Measurements from ENCODE around the gene IGFN1. TPM values are rescaled to one million over a fixed set of nuclear protein-coding genes. Genes with fewer than 3 reads are reported as not detected.

Gene IGFN1
- total RNA-seq, 1 donor from 2014 or later, result 0.52 TPM

DNA sequence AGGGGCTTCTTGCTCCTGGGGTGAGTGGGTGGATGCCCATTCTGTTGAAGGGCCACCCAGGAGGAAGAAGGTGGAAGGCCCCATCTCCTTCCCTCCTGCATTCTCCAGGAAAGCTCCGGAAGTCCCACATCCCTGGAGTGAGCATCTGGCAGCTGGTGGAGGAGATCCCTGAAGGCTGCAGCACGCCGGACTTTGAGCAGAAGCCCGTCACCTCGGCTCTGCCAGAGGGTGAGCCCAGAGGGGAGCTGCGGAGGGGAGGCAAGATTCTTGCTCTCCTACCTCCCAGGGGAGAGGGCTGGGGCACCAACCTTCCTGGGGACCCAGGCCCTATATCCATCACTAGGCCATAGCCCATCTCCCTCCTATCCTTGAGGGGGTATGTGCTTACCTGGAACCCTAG is 3.4 kb downstream of the IGFN1 start:
- Histone ChIP-seq H3K36me3 (ENCODE audit: control insufficient read depth in 3 of 3, insufficient read depth in 3 of 3, low read length in 3 of 3) (peaks cover 0 to 51% (median 7%) of the 10 kb centered on the region in 3 donors), H3K9me3 (ENCODE audit: control insufficient read depth in 3 of 3, low read length in 3 of 3) (no peaks in the 10 kb centered on the region), H3K4me3 (ENCODE audit: low read length in 3 of 3) (peak overlapping the region in 1 of 3 donors; percentile 73), H3K9ac (ENCODE audit: low read depth in 1 of 3, low read length in 3 of 3) (peak overlapping the region in 1 of 3 donors; percentile 77), H3K4me1 (ENCODE audit: control insufficient read depth in 3 of 3, insufficient read depth in 3 of 3, low read length in 3 of 3) (peaks cover 30 to 50% (median 37%) of the 10 kb centered on the region in 3 donors), H3K27me3 (ENCODE audit: control insufficient read depth in 3 of 3, insufficient read depth in 3 of 3, low read length in 3 of 3) (peaks cover 0 to 3% (median 0%) of the 10 kb centered on the region in 3 donors), H3K27ac (ENCODE audit: low read depth, low read length) (no peak overlapping the region)

DNA sequence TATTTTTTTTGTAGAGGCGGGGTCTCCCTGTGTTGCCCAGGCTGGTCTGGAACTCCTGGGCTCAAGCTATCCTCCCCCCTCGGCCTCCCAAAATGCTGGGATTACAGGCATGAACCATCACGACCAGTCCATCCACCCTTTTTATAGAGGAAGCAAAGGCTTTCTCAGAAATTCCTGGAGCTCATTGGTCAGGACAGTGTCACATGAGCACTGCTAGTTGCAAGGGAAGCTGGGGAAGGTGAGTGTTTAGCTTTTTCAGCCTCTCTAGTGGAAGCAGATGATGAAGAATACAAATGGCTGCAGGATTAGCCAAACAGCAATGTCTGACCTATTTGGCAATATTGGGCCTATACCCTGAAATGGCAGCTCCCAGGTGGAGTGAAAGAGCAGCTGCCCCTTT is 8.0 kb downstream of the IGFN1 start:
- Histone ChIP-seq H3K4me3 (ENCODE audit: low read length in 3 of 3) (no peak overlapping the region), H3K9ac (ENCODE audit: low read depth in 1 of 3, low read length in 3 of 3) (no peak overlapping the region), H3K36me3 (ENCODE audit: control insufficient read depth in 3 of 3, insufficient read depth in 3 of 3, low read length in 3 of 3) (peaks cover 0 to 76% (median 14%) of the 10 kb centered on the region in 3 donors), H3K9me3 (ENCODE audit: control insufficient read depth in 3 of 3, low read length in 3 of 3) (no peaks in the 10 kb centered on the region), H3K4me1 (ENCODE audit: control insufficient read depth in 3 of 3, insufficient read depth in 3 of 3, low read length in 3 of 3) (peaks cover 6 to 47% (median 13%) of the 10 kb centered on the region in 3 donors), H3K27me3 (ENCODE audit: control insufficient read depth in 3 of 3, insufficient read depth in 3 of 3, low read length in 3 of 3) (no peaks in the 10 kb centered on the region), H3K27ac (ENCODE audit: low read depth, low read length) (no peak overlapping the region)

DNA sequence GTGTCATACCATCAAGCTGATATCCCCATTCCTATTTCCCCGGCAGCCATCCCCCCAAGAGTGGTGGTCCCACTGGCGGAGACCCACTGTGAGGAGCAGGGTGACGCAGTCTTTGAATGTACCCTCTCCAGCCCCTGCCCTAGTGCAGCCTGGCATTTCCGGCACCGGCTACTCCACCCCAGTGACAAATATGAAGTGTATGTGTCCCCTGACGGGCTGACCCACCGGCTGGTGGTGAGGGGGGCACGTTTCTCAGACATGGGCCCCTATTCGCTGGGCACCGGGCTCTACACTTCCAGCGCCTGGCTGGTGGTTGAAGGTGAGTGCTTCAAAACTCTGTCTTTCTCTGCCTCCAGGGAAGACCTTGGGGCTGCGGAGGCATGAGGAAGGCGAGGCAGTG is 14.4 kb downstream of the IGFN1 start:
- Histone ChIP-seq H3K36me3 (ENCODE audit: control insufficient read depth in 3 of 3, insufficient read depth in 3 of 3, low read length in 3 of 3) (peaks cover 0 to 76% (median 18%) of the 10 kb centered on the region in 3 donors), H3K27ac (ENCODE audit: low read depth, low read length) (no peak overlapping the region), H3K27me3 (ENCODE audit: control insufficient read depth in 3 of 3, insufficient read depth in 3 of 3, low read length in 3 of 3) (no peaks in the 10 kb centered on the region)

DNA sequence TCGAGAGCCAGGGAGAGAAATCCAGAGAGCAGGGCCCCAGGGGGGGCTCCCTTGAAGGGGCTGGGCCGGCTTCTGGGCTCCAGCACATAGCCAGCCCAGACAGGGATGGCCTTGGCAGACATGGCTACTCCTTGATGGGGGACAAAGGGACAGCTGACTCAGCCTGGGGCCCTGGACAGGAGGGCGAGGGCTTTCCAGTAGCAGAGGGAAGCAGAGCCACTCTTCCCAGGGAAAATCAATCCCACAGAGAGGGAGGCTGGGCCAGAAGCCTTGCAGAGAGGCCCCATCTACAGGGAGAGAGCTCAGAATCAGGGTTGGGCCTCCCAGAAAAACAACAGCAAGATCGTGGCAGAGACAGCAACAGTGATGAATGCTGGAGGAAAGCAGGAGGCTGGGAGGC is 15.6 kb downstream of the IGFN1 start:
- Histone ChIP-seq H3K4me3 (ENCODE audit: low read length in 3 of 3) (no peak overlapping the region), H3K9ac (ENCODE audit: low read depth in 1 of 3, low read length in 3 of 3) (peak overlapping the region in 1 of 3 donors; percentile 50), H3K9me3 (ENCODE audit: control insufficient read depth in 3 of 3, low read length in 3 of 3) (no peaks in the 10 kb centered on the region), H3K27ac (ENCODE audit: low read depth, low read length) (no peak overlapping the region), H3K36me3 (ENCODE audit: control insufficient read depth in 3 of 3, insufficient read depth in 3 of 3, low read length in 3 of 3) (peaks cover 0 to 70% (median 18%) of the 10 kb centered on the region in 3 donors), H3K27me3 (ENCODE audit: control insufficient read depth in 3 of 3, insufficient read depth in 3 of 3, low read length in 3 of 3) (no peaks in the 10 kb centered on the region), H3K4me1 (ENCODE audit: control insufficient read depth in 3 of 3, insufficient read depth in 3 of 3, low read length in 3 of 3) (peaks cover 0 to 20% (median 0%) of the 10 kb centered on the region in 3 donors)

More for the DNA sequence above, 14.4 kb downstream of the IGFN1 start:
- no peak overlapping the region for H3K4me3 ChIP-seq (ENCODE audit: low read length in 3 of 3)
- peaks cover 0 to 21% (median 0%) of the 10 kb centered on the region in 3 donors for H3K4me1 ChIP-seq (ENCODE audit: control insufficient read depth in 3 of 3, insufficient read depth in 3 of 3, low read length in 3 of 3)
- no peaks in the 10 kb centered on the region for H3K9me3 ChIP-seq (ENCODE audit: control insufficient read depth in 3 of 3, low read length in 3 of 3)
- peak overlapping the region in 1 of 3 donors; percentile 33 for H3K9ac ChIP-seq (ENCODE audit: low read depth in 1 of 3, low read length in 3 of 3)

DNA sequence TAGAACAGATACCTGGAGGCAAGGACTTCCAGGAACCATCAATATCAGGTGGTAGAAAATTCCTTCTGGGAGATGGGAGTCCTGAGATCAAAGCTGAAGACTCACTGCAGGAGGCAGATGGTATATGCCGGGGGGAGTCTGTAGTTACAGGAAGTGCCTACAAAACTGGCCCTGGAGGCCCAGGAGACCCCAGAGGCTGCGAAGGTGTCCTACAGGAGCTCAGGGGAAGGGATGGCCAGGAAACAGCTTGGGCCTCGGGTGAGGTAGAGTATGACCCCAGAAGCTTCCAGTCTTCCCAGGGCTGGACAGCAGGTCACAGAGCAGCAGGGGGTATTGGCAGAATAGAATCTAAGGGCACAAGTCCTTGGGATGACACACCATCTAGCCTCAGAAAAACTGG is 16.4 kb downstream of the IGFN1 start:
- Histone ChIP-seq H3K27me3 (ENCODE audit: control insufficient read depth in 3 of 3, insufficient read depth in 3 of 3, low read length in 3 of 3) (peaks cover 0 to 3% (median 2%) of the 10 kb centered on the region in 3 donors), H3K4me1 (ENCODE audit: control insufficient read depth in 3 of 3, insufficient read depth in 3 of 3, low read length in 3 of 3) (peaks cover 0 to 18% (median 0%) of the 10 kb centered on the region in 3 donors), H3K36me3 (ENCODE audit: control insufficient read depth in 3 of 3, insufficient read depth in 3 of 3, low read length in 3 of 3) (peaks cover 0 to 69% (median 19%) of the 10 kb centered on the region in 3 donors), H3K9me3 (ENCODE audit: control insufficient read depth in 3 of 3, low read length in 3 of 3) (no peaks in the 10 kb centered on the region), H3K9ac (ENCODE audit: low read depth in 1 of 3, low read length in 3 of 3) (peak overlapping the region in 1 of 3 donors; percentile 33), H3K4me3 (ENCODE audit: low read length in 3 of 3) (no peak overlapping the region), H3K27ac (ENCODE audit: low read depth, low read length) (no peak overlapping the region)

DNA sequence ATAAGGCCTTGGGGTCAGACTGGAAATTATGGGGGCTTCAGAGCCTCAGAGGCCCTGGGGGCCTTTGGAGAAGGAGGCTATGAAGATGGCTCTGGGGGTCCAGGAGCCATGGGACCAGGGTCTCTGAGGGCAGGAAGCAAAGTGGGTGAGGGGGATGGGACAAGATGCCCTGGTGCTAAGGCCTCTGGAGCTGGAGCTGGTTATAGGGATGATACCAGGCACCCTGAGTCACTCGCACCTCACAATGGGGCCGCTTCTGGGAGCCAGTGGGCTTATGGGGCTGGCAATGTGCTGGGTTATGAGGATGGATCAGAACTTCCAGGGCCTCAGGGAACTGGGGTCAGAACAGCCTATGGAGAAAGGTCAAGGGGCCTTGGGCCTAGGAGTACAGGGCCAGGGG is 17.6 kb downstream of the IGFN1 start:
- Histone ChIP-seq H3K4me3 (ENCODE audit: low read length in 3 of 3) (no peak overlapping the region), H3K27me3 (ENCODE audit: control insufficient read depth in 3 of 3, insufficient read depth in 3 of 3, low read length in 3 of 3) (peaks cover 0 to 3% (median 2%) of the 10 kb centered on the region in 3 donors), H3K4me1 (ENCODE audit: control insufficient read depth in 3 of 3, insufficient read depth in 3 of 3, low read length in 3 of 3) (peaks cover 0 to 18% (median 0%) of the 10 kb centered on the region in 3 donors), H3K36me3 (ENCODE audit: control insufficient read depth in 3 of 3, insufficient read depth in 3 of 3, low read length in 3 of 3) (peaks cover 0 to 67% (median 20%) of the 10 kb centered on the region in 3 donors), H3K9me3 (ENCODE audit: control insufficient read depth in 3 of 3, low read length in 3 of 3) (no peaks in the 10 kb centered on the region), H3K27ac (ENCODE audit: low read depth, low read length) (no peak overlapping the region), H3K9ac (ENCODE audit: low read depth in 1 of 3, low read length in 3 of 3) (peak overlapping the region in 1 of 3 donors; percentile 33)

DNA sequence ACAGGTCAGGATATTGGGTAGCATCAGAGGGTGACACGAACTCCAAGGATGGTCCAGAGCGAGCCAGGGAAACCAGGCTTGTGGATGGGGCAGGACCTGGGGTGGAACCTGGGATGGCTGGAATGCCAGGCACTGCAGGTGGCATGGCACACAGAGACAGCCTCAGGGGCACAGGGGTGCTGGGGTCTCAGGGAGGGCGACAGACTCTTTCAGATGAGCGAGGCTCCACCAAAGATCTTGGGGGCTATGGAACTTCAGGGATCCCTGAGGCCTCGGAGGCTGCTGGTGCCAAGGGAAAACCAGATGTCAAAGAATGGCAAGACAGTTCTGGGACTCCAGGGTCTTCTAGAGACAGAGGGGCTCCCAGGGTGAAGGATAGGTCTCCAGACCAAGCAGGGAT is 21.4 kb downstream of the IGFN1 start:
- peaks cover 0 to 8% (median 0%) of the 10 kb centered on the region in 3 donors for H3K4me1 ChIP-seq (ENCODE audit: control insufficient read depth in 3 of 3, insufficient read depth in 3 of 3, low read length in 3 of 3)
- no peak overlapping the region for H3K9ac ChIP-seq (ENCODE audit: low read depth in 1 of 3, low read length in 3 of 3)
- H3K27ac ChIP-seq (ENCODE audit: low read depth, low read length), result no peak overlapping the region
- peaks cover 0 to 61% (median 17%) of the 10 kb centered on the region in 3 donors for H3K36me3 ChIP-seq (ENCODE audit: control insufficient read depth in 3 of 3, insufficient read depth in 3 of 3, low read length in 3 of 3)
- peaks cover 0 to 3% (median 2%) of the 10 kb centered on the region in 3 donors for H3K27me3 ChIP-seq (ENCODE audit: control insufficient read depth in 3 of 3, insufficient read depth in 3 of 3, low read length in 3 of 3)
- no peak overlapping the region for H3K4me3 ChIP-seq (ENCODE audit: low read length in 3 of 3)
- H3K9me3 ChIP-seq (ENCODE audit: control insufficient read depth in 3 of 3, low read length in 3 of 3), result no peaks in the 10 kb centered on the region

DNA sequence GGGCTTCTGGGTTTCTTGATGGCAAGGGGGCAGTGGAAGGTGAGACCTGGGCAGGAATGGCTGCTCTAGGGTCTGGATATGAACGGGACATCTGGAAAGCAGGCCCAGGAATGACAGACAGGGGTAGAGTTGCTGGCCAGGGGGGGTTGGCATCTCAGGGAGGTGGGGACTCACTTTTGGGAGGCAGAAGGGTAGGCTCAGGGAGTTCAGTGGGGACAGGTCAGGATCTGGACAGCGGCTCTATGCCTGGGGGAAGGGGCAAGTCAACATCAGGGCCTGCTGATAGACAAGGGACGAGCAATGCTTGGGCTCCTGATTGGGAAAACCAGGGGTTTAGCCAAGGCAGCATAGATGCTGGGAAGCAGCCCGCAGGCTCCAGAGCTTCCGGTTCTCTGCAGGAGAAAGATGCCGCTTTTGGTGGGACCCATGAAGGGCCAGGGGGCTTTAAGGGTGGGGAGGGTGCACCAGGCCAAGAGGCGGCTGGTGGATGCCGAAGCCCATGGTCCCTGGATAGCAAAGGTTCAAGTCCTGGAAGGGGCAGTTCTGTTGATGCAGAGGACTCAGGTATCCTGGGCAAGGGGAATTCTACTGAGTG is 21.9 kb downstream of the IGFN1 start:
- H3K9me3 ChIP-seq (ENCODE audit: control insufficient read depth in 3 of 3, low read length in 3 of 3), result no peaks in the 10 kb centered on the region
- no peak overlapping the region for H3K9ac ChIP-seq (ENCODE audit: low read depth in 1 of 3, low read length in 3 of 3)
- H3K27me3 ChIP-seq (ENCODE audit: control insufficient read depth in 3 of 3, insufficient read depth in 3 of 3, low read length in 3 of 3), result peaks cover 0 to 3% (median 2%) of the 10 kb centered on the region in 3 donors
- peaks cover 0 to 8% (median 0%) of the 10 kb centered on the region in 3 donors for H3K4me1 ChIP-seq (ENCODE audit: control insufficient read depth in 3 of 3, insufficient read depth in 3 of 3, low read length in 3 of 3)
- H3K4me3 ChIP-seq (ENCODE audit: low read length in 3 of 3), result no peak overlapping the region
- H3K36me3 ChIP-seq (ENCODE audit: control insufficient read depth in 3 of 3, insufficient read depth in 3 of 3, low read length in 3 of 3), result peaks cover 0 to 60% (median 17%) of the 10 kb centered on the region in 3 donors
- H3K27ac ChIP-seq (ENCODE audit: low read depth, low read length), result no peak overlapping the region

DNA sequence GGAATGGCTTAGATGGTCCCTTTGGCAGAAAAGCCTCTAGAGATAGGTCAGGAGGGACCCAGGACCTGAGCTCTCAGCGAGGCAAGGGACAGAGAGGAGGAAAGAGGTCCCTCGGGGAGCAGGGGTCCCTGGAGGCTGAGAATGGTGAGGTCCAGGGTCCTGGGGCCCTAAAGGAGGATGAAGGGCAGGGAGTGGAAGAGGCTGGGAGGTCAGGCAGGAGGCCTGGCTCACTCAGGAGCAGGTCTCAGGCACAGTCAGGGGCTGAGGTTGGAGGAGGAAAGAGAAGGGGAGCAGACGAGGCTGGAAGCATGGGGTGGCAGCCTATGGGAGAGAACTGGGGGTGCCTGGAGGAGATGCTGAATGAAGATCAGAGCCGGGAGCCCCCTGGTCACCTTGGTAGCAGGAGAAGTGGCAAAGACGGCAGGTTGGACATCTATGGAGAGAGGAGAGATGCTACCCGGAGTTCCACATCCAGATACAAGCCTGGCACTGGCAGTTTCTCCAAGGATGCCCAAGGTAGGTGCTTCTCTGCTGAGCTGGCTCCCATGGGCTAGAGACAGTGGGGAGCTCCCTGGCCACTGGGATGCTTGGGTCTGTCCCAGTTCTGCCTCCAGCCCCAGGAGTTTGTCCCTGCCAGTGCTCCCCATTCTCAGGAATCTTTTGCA is 22.6 kb downstream of the IGFN1 start:
- Histone ChIP-seq H3K36me3 (ENCODE audit: control insufficient read depth in 3 of 3, insufficient read depth in 3 of 3, low read length in 3 of 3) (peaks cover 0 to 60% (median 20%) of the 10 kb centered on the region in 3 donors), H3K27ac (ENCODE audit: low read depth, low read length) (no peak overlapping the region), H3K4me1 (ENCODE audit: control insufficient read depth in 3 of 3, insufficient read depth in 3 of 3, low read length in 3 of 3) (peaks cover 0 to 8% (median 0%) of the 10 kb centered on the region in 3 donors), H3K27me3 (ENCODE audit: control insufficient read depth in 3 of 3, insufficient read depth in 3 of 3, low read length in 3 of 3) (peaks cover 0 to 3% (median 2%) of the 10 kb centered on the region in 3 donors), H3K9ac (ENCODE audit: low read depth in 1 of 3, low read length in 3 of 3) (peak overlapping the region in 1 of 3 donors; percentile 3), H3K9me3 (ENCODE audit: control insufficient read depth in 3 of 3, low read length in 3 of 3) (no peaks in the 10 kb centered on the region), H3K4me3 (ENCODE audit: low read length in 3 of 3) (no peak overlapping the region)

DNA sequence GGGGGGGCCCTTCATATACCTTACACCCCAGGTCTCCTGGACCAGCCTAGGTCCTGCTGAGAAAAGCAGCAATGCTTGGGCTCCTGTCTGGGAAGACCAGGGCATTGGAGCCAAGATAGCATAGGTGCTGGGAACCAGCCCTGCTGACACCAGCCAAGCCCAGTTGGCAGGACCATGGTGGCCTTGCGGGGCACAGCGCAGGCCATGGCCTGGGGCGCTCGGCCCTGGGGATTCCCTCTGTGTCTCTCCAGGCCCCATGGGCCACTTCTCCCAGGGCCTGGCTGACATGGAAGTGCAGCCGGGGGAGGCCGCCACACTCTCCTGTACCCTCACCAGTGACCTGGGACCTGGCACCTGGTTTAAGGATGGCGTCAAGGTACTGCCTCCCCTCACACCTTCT is 23.3 kb downstream of the IGFN1 start:
- H3K9me3 ChIP-seq (ENCODE audit: control insufficient read depth in 3 of 3, low read length in 3 of 3), result no peaks in the 10 kb centered on the region
- H3K36me3 ChIP-seq (ENCODE audit: control insufficient read depth in 3 of 3, insufficient read depth in 3 of 3, low read length in 3 of 3), result peaks cover 0 to 63% (median 20%) of the 10 kb centered on the region in 3 donors
- no peak overlapping the region for H3K9ac ChIP-seq (ENCODE audit: low read depth in 1 of 3, low read length in 3 of 3)
- H3K4me3 ChIP-seq (ENCODE audit: low read length in 3 of 3), result no peak overlapping the region
- peaks cover 0 to 3% (median 2%) of the 10 kb centered on the region in 3 donors for H3K27me3 ChIP-seq (ENCODE audit: control insufficient read depth in 3 of 3, insufficient read depth in 3 of 3, low read length in 3 of 3)
- peaks cover 0 to 8% (median 0%) of the 10 kb centered on the region in 3 donors for H3K4me1 ChIP-seq (ENCODE audit: control insufficient read depth in 3 of 3, insufficient read depth in 3 of 3, low read length in 3 of 3)
- no peak overlapping the region for H3K27ac ChIP-seq (ENCODE audit: low read depth, low read length)
